CD14-positive monocyte (primary cell): ENCODE data around the gene P2RY14. TPM values are rescaled to one million over a fixed set of nuclear protein-coding genes. Genes with fewer than 3 reads are reported as not detected.

Source experiments
- DNase-seq, 3 donors: peaks; one replicate each; pipeline ENCODE4 v3.0.0-alpha.2; 2011 to 2022
- H2AFZ ChIP-seq: 2 replicates; pipeline ENCODE4 v1.6.0; 2012; ENCODE audit warnings: mild to moderate bottlenecking, low read depth, low read length, inconsistent platforms; ENCODE audit not compliant: insufficient read depth, poor library complexity, severe bottlenecking
- H3K27ac ChIP-seq, 2 donors: 1 replicate in 1 of 2; 2 replicates in 1 of 2; pipeline ENCODE4 v1.5.1; 2012 to 2013; ENCODE audit warnings: low read length in 2 of 2, control low read depth in 1 of 2, inconsistent platforms in 1 of 2, low read depth in 1 of 2, mild to moderate bottlenecking in 1 of 2
- H3K27me3 ChIP-seq, 2 donors: one replicate each; pipeline versions ENCODE4 v1.6.0 to v1.6.1; 2011 to 2013; ENCODE audit warnings: low read length in 2 of 2; ENCODE audit not compliant: control insufficient read depth in 2 of 2, insufficient read depth in 2 of 2
- H3K36me3 ChIP-seq, 2 donors: replicated peaks in 1 of 2; 1 replicate in 1 of 2; 2 replicates in 1 of 2; pipeline versions ENCODE4 v1.5.1 to v1.6.1; 2012 to 2013; ENCODE audit warnings: low read length in 2 of 2, control low read depth in 1 of 2, inconsistent platforms in 1 of 2, mild to moderate bottlenecking in 1 of 2; ENCODE audit not compliant: insufficient read depth in 2 of 2, control insufficient read depth in 1 of 2
- H3K4me1 ChIP-seq, 2 donors: 1 replicate in 1 of 2; 2 replicates in 1 of 2; pipeline versions ENCODE4 v1.5.1 to v1.6.1; 2012 to 2013; ENCODE audit warnings: low read length in 2 of 2, control low read depth in 1 of 2, inconsistent platforms in 1 of 2, mild to moderate bottlenecking in 1 of 2, moderate library complexity in 1 of 2; ENCODE audit not compliant: insufficient read depth in 2 of 2, control insufficient read depth in 1 of 2
- H3K4me2 ChIP-seq: replicated peaks from 2 replicates; pipeline ENCODE3; 2012; ENCODE audit warnings: low read length, moderate library complexity, mild to moderate bottlenecking; ENCODE audit not compliant: poor library complexity, severe bottlenecking; ENCODE audit errors: extremely low read depth
- H3K4me3 ChIP-seq, 3 experiments: fragments of 200-600 bp in 1 of 3; sonication (generic) in 1 of 3; replicated peaks in 1 of 3; 1 replicate in 2 of 3; 2 replicates in 1 of 3; pipeline ENCODE4 v1.5.1; 2011 to 2013; ENCODE audit warnings: low read length in 3 of 3, mild to moderate bottlenecking in 3 of 3, control low read depth in 2 of 3, low read depth in 2 of 3, inconsistent platforms in 1 of 3, moderate library complexity in 1 of 3
- H3K79me2 ChIP-seq: 2 replicates; pipeline ENCODE4 v1.6.0; 2012; ENCODE audit warnings: mild to moderate bottlenecking, control low read depth, inconsistent platforms, low read length, moderate library complexity; ENCODE audit not compliant: insufficient read depth
- H3K9ac ChIP-seq: 2 replicates; pipeline ENCODE4 v1.6.0; 2017; ENCODE audit warnings: low read length, mild to moderate bottlenecking; ENCODE audit not compliant: insufficient read depth, poor library complexity, severe bottlenecking
- H3K9me3 ChIP-seq, 2 donors: replicated peaks in 1 of 2; 1 replicate in 1 of 2; 2 replicates in 1 of 2; pipeline versions ENCODE4 v1.5.1 to v1.6.1; 2012 to 2013; ENCODE audit warnings: low read length in 2 of 2, control low read depth in 1 of 2; ENCODE audit not compliant: control insufficient read depth in 1 of 2, insufficient read depth in 1 of 2
- H4K20me1 ChIP-seq: 2 replicates; pipeline ENCODE4 v1.6.0; 2012; ENCODE audit warnings: mild to moderate bottlenecking, low read length, control low read depth, moderate library complexity; ENCODE audit not compliant: insufficient read depth
- H3K27ac Mint-ChIP-seq, 7 donors: one replicate each; pipeline ENCODE4 v1.8.0; 2020; ENCODE audit warnings: mild to moderate bottlenecking in 7 of 7, mixed read lengths in 7 of 7, moderate library complexity in 6 of 7, inconsistent platforms in 2 of 7
- H3K27me3 Mint-ChIP-seq, 3 donors: one replicate each; pipeline ENCODE4 v1.8.0; 2021 to 2022; ENCODE audit warnings: low read depth in 3 of 3, mild to moderate bottlenecking in 3 of 3, mixed read lengths in 3 of 3, moderate library complexity in 3 of 3, inconsistent platforms in 1 of 3
- H3K36me3 Mint-ChIP-seq, 2 donors: one replicate each; pipeline ENCODE4 v1.8.0; 2020; ENCODE audit warnings: mixed read lengths in 2 of 2, inconsistent platforms in 1 of 2, mild to moderate bottlenecking in 1 of 2
- H3K4me1 Mint-ChIP-seq: one replicate; pipeline ENCODE4 v1.8.0; 2020; ENCODE audit warnings: mild to moderate bottlenecking, mixed read lengths
- H3K4me3 Mint-ChIP-seq, 2 donors: one replicate each; pipeline ENCODE4 v1.8.0; 2020; ENCODE audit warnings: mild to moderate bottlenecking in 2 of 2, mixed read lengths in 2 of 2, moderate library complexity in 1 of 2
- H3K9me3 Mint-ChIP-seq, 7 donors: one replicate each; pipeline ENCODE4 v1.8.0; 2020 to 2022; ENCODE audit warnings: mixed read lengths in 7 of 7, mild to moderate bottlenecking in 6 of 7, moderate library complexity in 6 of 7, inconsistent platforms in 2 of 7
- CTCF ChIP-seq: fragments of 200-600 bp; IDR thresholded peaks from one replicate; pipeline ENCODE4 v1.8.0; 2022; ENCODE audit warnings: antibody characterized with exemption, mild to moderate bottlenecking
- WGBS: methylation state at CpG from one replicate; pipeline ENCODE4 v1.1.5; 2013; ENCODE audit warnings: missing lambda C conversion rate; ENCODE audit not compliant: insufficient coverage; 5-methylcytosine and 5-hydroxymethylcytosine counted together
- intact Hi-C, 2 donors: fragments of 100-400 bp; cut with micrococcal nuclease; formaldehyde crosslinking; loops; one replicate each; pipeline versions ENCODE4 v1.15.0 to v1.15.1; 2023
- polyA plus RNA-seq, 3 donors: library from polyadenylated mRNA; depleted of rRNA in 1 of 3; unstranded in 2 of 3; stranded (reverse) in 1 of 3; fragments of 300-500 nt in 2 of 3; fragments of >200 nt in 1 of 3; fragmentation: Illumina TruSeq in 2 of 3; gene quantifications; 1 replicate in 2 of 3; 2 replicates in 1 of 3; pipeline ENCODE4 v1.2.3, GENCODE V29; 2012 to 2021

The P2RY14 gene
- polyA plus RNA-seq, 3 donors: 0.20 to 0.67 (median 0.50) TPM

- Histone ChIP-seq H3K9ac (peak overlapping the region; percentile 13), H3K27me3 (no peaks in the 10 kb centered on the region), H3K4me1 (peaks cover 48 to 60% of the 10 kb centered on the region in 2 donors), H3K4me2 (peak overlapping the region; percentile 73), H3K36me3 (no peaks in the 10 kb centered on the region), H3K27ac (peak overlapping the region; percentile 64 to 81), H3K9me3 (no peaks in the 10 kb centered on the region), H2AFZ (peak overlapping the region; percentile 16), H3K4me3 (peak overlapping the region in 2 of 3 experiments; percentile 10 to 64), H3K79me2 (no peaks in the 10 kb centered on the region), H4K20me1 (no peaks in the 10 kb centered on the region)
- Mint-ChIP-seq H3K27ac (peak overlapping the region; percentile 76 to 95 (median 93)), H3K36me3 (no peaks in the 10 kb centered on the region), H3K27me3 (peaks cover 0 to 3% (median 0%) of the 10 kb centered on the region in 3 donors), H3K4me3 (peak overlapping the region; percentile 52 to 75), H3K9me3 (peaks cover 0 to 2% (median 0%) of the 10 kb centered on the region in 7 donors), H3K4me1 (peaks cover 59% of the 10 kb centered on the region)
- no peak for TF ChIP-seq CTCF
- DNase-seq: peak; percentile 61 to 85 (median 77)
- 11% methylated on average over 3 of the region's 7 CpGs for WGBS
- intact Hi-C loops: no loop called here
Observed at GRCh38 chr3:151318991-151319390, 40.6 kb upstream of the P2RY14 start.

GRCh38 chr3:151318313-151318712 is 40.0 kb upstream of the P2RY14 start:
- Histone ChIP-seq H3K4me1 (peaks cover 46 to 56% of the 10 kb centered on the region in 2 donors), H3K9ac (no peak overlapping the region), H3K4me3 (peak overlapping the region in 1 of 3 experiments; percentile 64), H3K4me2 (peak overlapping the region; percentile 73), H3K27me3 (no peaks in the 10 kb centered on the region), H2AFZ (no peak overlapping the region), H3K9me3 (no peaks in the 10 kb centered on the region), H4K20me1 (no peaks in the 10 kb centered on the region), H3K27ac (peak overlapping the region; percentile 64 to 81), H3K79me2 (no peaks in the 10 kb centered on the region), H3K36me3 (no peaks in the 10 kb centered on the region)
- Mint-ChIP-seq H3K27me3 (peaks cover 0 to 3% (median 0%) of the 10 kb centered on the region in 3 donors), H3K27ac (peak overlapping the region in 6 of 7 donors; percentile 73 to 95 (median 90)), H3K36me3 (no peaks in the 10 kb centered on the region), H3K4me1 (peaks cover 54% of the 10 kb centered on the region), H3K4me3 (no peak overlapping the region), H3K9me3 (peaks cover 0 to 2% (median 0%) of the 10 kb centered on the region in 7 donors)
- intact Hi-C loops: no loop called here
- TF ChIP-seq CTCF: no peak
- no peak for DNase-seq
